HepG2 (cell line): ENCODE results near the gene KLHL30. TPM values are rescaled to one million over a fixed set of nuclear protein-coding genes. Genes with fewer than 3 reads are reported as not detected.

Experiments used
- ATAC-seq: fragments of 200-7000 bp; cut with Tn5 transposase; 3 replicates; pipeline ENCODE4 v1.9.1; 2020; ENCODE audit warnings: mild to moderate bottlenecking, moderate library complexity
- BruUV-seq: library from RNA; stranded (reverse); fragments of 400-500 nt; replicated peaks from 2 replicates; lab custom pipeline; 2021; lab: Mats Ljungman, UMichigan
- CTCF ChIA-PET: fragments of 300-600 bp; formaldehyde crosslinking; extraction: SDS; loops from one replicate; lab custom pipeline; 2021; ENCODE audit warnings: low total read pairs, inconsistent platforms, low intra/inter-chr PET ratio; lab: Yijun Ruan, JAX
- POLR2A ChIA-PET: fragments of 350-600 bp; sonication (Branson Sonifier 250); formaldehyde crosslinking; loops from one replicate; lab custom pipeline; 2020; ENCODE audit warnings: antibody characterized with exemption, inconsistent platforms; lab: Yijun Ruan, JAX
- DNase-seq: peaks from one replicate; pipeline ENCODE4 v3.0.0-alpha.2; 2015; ENCODE audit warnings: low spot score
- FAIRE-seq: peaks from 3 replicates; lab custom pipeline; 2011; peaks lifted over from hg19 to GRCh38; lab: Jason Lieb, UNC
- H2AFZ ChIP-seq: one replicate; pipeline ENCODE4 v1.6.1; 2011; ENCODE audit warnings: low read length, inconsistent platforms
- H3K27ac ChIP-seq: fragments of 300-600 bp; 3 replicates; pipeline ENCODE4 v1.8.0; 2011; ENCODE audit warnings: mixed run types, mild to moderate bottlenecking, mixed read lengths, low read length, inconsistent platforms; ENCODE audit not compliant: insufficient read depth; ENCODE audit errors: extremely low read length
- H3K27me3 ChIP-seq, 2 experiments: fragments of 200-600 bp in 1 of 2; 2 replicates in 1 of 2; 3 replicates in 1 of 2; pipeline versions ENCODE4 v1.6.0 to v1.8.0; 2011; ENCODE audit warnings: low read length in 2 of 2, mild to moderate bottlenecking in 2 of 2, moderate library complexity in 2 of 2, inconsistent platforms in 1 of 2; ENCODE audit not compliant: insufficient read depth in 2 of 2, control insufficient read depth in 1 of 2
- H3K36me3 ChIP-seq, 2 experiments: fragments of 200-600 bp in 1 of 2; replicated peaks in 1 of 2; 2 replicates in 1 of 2; 3 replicates in 1 of 2; pipeline versions ENCODE4 v1.5.1 to v1.8.0; 2011; ENCODE audit warnings: low read length in 2 of 2, inconsistent platforms in 1 of 2; ENCODE audit not compliant: insufficient read depth in 2 of 2, control insufficient read depth in 1 of 2
- H3K4me1 ChIP-seq: 2 replicates; pipeline ENCODE4 v1.5.1; 2012; ENCODE audit warnings: low read length, inconsistent platforms; ENCODE audit not compliant: insufficient read depth
- H3K4me2 ChIP-seq: 2 replicates; pipeline ENCODE4 v1.6.0; 2011; ENCODE audit warnings: low read depth, low read length, inconsistent platforms
- H3K4me3 ChIP-seq, 3 experiments: fragments of 200-600 bp in 1 of 3; sonication (generic), shearing (Covaris generic) in 1 of 3; replicated peaks in 1 of 3; 2 replicates each; pipeline ENCODE4 v1.5.1; 2011 to 2016; ENCODE audit warnings: low read length in 3 of 3, inconsistent platforms in 2 of 3, low read depth in 2 of 3, mild to moderate bottlenecking in 2 of 3, control low read depth in 1 of 3, mixed read lengths in 1 of 3; ENCODE audit not compliant: insufficient read depth in 1 of 3
- H3K79me2 ChIP-seq: one replicate; pipeline ENCODE4 v1.6.1; 2011; ENCODE audit warnings: low read length, inconsistent platforms; ENCODE audit not compliant: insufficient read depth
- H3K9ac ChIP-seq: 2 replicates; pipeline ENCODE4 v1.6.0; 2011; ENCODE audit warnings: mild to moderate bottlenecking, low read depth, low read length, inconsistent platforms; ENCODE audit not compliant: insufficient read depth
- H3K9me3 ChIP-seq: 2 replicates; pipeline ENCODE4 v1.5.1; 2012; ENCODE audit warnings: mild to moderate bottlenecking, low read length
- H4K20me1 ChIP-seq: 2 replicates; pipeline ENCODE4 v1.6.0; 2011; ENCODE audit warnings: inconsistent platforms, mild to moderate bottlenecking, low read length, moderate library complexity; ENCODE audit not compliant: insufficient read depth
- ELF1 ChIP-seq: sonication (generic); formaldehyde crosslinking; IDR thresholded peaks from 2 replicates; pipeline ENCODE4 v1.4.0; 2020; ENCODE audit warnings: missing genetic modification reagents
- FOSL1 ChIP-seq: sonication (generic); formaldehyde crosslinking; IDR thresholded peaks from 2 replicates; pipeline ENCODE4 v1.9.0; 2021; ENCODE audit warnings: missing genetic modification reagents, borderline replicate concordance
- GATAD1 ChIP-seq: IDR thresholded peaks from 2 replicates; pipeline ENCODE4 v1.6.1; 2016; ENCODE audit warnings: missing genetic modification reagents, missing compliant biosample characterization
- RFX1 ChIP-seq: fragments of 450-650 bp; IDR thresholded peaks from 2 replicates; pipeline ENCODE4 v1.6.1; 2017
- SIN3B ChIP-seq: fragments of 150-350 bp; IDR thresholded peaks from 2 replicates; pipeline ENCODE4 v1.6.1; 2014; ENCODE audit warnings: low read length
- XBP1 ChIP-seq: sonication (generic); formaldehyde crosslinking; IDR thresholded peaks from 2 replicates; pipeline ENCODE4 v1.5.0; 2020; ENCODE audit warnings: missing genetic modification reagents
- ZBTB42 ChIP-seq: sonication (generic); formaldehyde crosslinking; IDR thresholded peaks from 2 replicates; pipeline ENCODE4 v1.5.0; 2020; ENCODE audit warnings: mild to moderate bottlenecking, missing genetic modification reagents
- ZNF296 ChIP-seq: sonication (generic); formaldehyde crosslinking; conservative IDR thresholded peaks from 2 replicates; pipeline ENCODE4 v1.5.0; 2020; ENCODE audit warnings: mild to moderate bottlenecking, missing genetic modification reagents
- ZNF326 ChIP-seq: sonication (generic); formaldehyde crosslinking; IDR thresholded peaks from 2 replicates; pipeline ENCODE4 v1.4.0; 2020; ENCODE audit warnings: missing genetic modification reagents, borderline replicate concordance
- ZNF777 ChIP-seq: sonication (generic); formaldehyde crosslinking; IDR thresholded peaks from 2 replicates; pipeline ENCODE4 v1.4.0; 2020; ENCODE audit warnings: missing genetic modification reagents
- WGBS: methylation state at CpG from one replicate; pipeline ENCODE4 v1.1.6; 2017; ENCODE audit warnings: low lambda C conversion rate; 5-methylcytosine and 5-hydroxymethylcytosine counted together
- in situ Hi-C: cut with HindIII; loops from 2 replicates; pipeline ENCODE4 v1.10.0; 2017; ENCODE audit warnings: low pct_unique_long_range_greater_than_20kb; ENCODE audit not compliant: extremely low pct_ligation_motif_present
- intact Hi-C: fragments of 100-400 bp; cut with micrococcal nuclease; formaldehyde crosslinking; loops from one replicate; pipeline ENCODE4 v1.10.0; 2022; ENCODE audit not compliant: unreplicated experiment
- polyA plus RNA-seq, 8 experiments: library from polyadenylated mRNA; depleted of rRNA in 3 of 8; stranded (reverse) in 7 of 8; unstranded in 1 of 8; fragments of >200 nt; fragmentation: Illumina TruSeq in 4 of 8; extraction: Trizol in 4 of 8; gene quantifications; 2 replicates each; pipeline versions ENCODE4 v1.2.1 to v1.2.3, GENCODE V29; 2011 to 2016; ENCODE audit warnings: low read depth in 4 of 8, missing spikeins in 1 of 8, mixed read lengths in 1 of 8; ENCODE audit not compliant: insufficient read depth in 1 of 8
- total RNA-seq, 5 experiments: library from RNA; depleted of rRNA; stranded (reverse); fragments of >200 nt; fragmentation: Illumina TruSeq; extraction: Trizol; gene quantifications; 2 replicates each; pipeline ENCODE4 v1.2.3, GENCODE V29; 2016; ENCODE audit warnings: low read depth in 1 of 5
- TF ChIP-seq, protein P1 (sequence below): sonication (generic); formaldehyde crosslinking; IDR thresholded peaks from 2 replicates; pipeline ENCODE4 v1.4.0; 2020; ENCODE audit warnings: missing genetic modification reagents, mild to moderate bottlenecking, borderline replicate concordance
- TF ChIP-seq, protein P2 (sequence below): sonication (generic); formaldehyde crosslinking; IDR thresholded peaks from 2 replicates; pipeline ENCODE4; 2020; ENCODE audit warnings: missing genetic modification reagents, mild to moderate bottlenecking, borderline replicate concordance
- TF ChIP-seq, protein P3 (sequence below): sonication (generic); formaldehyde crosslinking; IDR thresholded peaks from 2 replicates; pipeline ENCODE4 v1.5.0; 2020; ENCODE audit warnings: missing genetic modification reagents

KLHL30 gene
- total and polyA plus RNA-seq, 2 of the 13 experiments (the other 11 are each of a cell fraction or from before 2014, with no cell fraction given) = 0.05 TPM; not detected in 1

DNA sequence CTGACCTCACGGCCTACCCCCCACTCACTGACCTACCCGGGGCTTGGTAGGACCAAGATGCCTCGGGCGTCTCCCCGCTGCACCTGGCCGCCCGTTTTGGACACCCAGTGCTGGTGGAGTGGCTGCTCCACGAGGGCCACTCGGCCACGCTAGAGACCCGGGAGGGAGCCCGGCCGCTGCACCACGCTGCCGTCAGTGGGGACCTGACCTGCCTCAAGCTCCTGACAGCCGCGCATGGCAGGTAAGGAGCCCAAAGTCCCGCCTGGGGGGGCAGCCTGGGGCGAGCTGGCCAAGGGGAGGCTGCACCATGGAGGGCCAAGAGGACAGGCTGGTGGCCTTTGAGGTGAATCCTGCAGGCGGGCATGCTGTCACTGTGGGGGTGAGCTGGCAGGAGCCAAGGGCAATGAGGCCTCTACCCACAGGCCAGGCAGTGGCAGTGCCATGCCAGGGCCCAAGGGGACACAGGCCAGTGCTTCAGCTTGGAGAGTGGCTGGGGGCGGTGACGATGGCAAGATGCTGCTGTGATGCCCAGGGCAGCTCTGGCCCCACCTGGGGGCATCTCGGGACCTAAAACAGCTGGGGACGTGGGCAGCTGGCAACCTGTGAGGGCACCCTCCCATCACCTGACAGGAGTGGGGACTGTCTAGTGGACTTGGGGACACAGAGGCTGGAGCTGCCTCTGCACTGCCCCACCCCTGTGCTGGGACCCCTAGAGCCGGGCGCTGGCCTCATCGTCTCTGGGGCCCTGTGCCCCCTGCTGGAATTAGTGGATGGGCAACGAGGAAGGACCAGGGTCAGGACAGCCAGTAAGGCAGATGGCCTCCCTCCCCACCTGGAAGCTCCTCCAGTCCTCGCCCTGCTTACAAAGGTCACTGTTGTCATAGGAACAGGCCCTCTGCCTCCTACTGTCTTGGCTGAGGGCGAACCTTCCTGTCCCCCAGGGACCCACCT is 36.3 kb upstream of the KLHL30 start (continued):
- TF ChIP-seq, protein P1, sequence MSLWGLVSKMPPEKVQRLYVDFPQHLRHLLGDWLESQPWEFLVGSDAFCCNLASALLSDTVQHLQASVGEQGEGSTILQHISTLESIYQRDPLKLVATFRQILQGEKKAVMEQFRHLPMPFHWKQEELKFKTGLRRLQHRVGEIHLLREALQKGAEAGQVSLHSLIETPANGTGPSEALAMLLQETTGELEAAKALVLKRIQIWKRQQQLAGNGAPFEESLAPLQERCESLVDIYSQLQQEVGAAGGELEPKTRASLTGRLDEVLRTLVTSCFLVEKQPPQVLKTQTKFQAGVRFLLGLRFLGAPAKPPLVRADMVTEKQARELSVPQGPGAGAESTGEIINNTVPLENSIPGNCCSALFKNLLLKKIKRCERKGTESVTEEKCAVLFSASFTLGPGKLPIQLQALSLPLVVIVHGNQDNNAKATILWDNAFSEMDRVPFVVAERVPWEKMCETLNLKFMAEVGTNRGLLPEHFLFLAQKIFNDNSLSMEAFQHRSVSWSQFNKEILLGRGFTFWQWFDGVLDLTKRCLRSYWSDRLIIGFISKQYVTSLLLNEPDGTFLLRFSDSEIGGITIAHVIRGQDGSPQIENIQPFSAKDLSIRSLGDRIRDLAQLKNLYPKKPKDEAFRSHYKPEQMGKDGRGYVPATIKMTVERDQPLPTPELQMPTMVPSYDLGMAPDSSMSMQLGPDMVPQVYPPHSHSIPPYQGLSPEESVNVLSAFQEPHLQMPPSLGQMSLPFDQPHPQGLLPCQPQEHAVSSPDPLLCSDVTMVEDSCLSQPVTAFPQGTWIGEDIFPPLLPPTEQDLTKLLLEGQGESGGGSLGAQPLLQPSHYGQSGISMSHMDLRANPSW (CRISPR knock-in tag) = no peak
- TF ChIP-seq GATAD1 (CRISPR knock-in tag) (no peak), XBP1 (CRISPR knock-in tag) (no peak), RFX1 (peak; percentile 50)
- TF ChIP-seq, protein P2, sequence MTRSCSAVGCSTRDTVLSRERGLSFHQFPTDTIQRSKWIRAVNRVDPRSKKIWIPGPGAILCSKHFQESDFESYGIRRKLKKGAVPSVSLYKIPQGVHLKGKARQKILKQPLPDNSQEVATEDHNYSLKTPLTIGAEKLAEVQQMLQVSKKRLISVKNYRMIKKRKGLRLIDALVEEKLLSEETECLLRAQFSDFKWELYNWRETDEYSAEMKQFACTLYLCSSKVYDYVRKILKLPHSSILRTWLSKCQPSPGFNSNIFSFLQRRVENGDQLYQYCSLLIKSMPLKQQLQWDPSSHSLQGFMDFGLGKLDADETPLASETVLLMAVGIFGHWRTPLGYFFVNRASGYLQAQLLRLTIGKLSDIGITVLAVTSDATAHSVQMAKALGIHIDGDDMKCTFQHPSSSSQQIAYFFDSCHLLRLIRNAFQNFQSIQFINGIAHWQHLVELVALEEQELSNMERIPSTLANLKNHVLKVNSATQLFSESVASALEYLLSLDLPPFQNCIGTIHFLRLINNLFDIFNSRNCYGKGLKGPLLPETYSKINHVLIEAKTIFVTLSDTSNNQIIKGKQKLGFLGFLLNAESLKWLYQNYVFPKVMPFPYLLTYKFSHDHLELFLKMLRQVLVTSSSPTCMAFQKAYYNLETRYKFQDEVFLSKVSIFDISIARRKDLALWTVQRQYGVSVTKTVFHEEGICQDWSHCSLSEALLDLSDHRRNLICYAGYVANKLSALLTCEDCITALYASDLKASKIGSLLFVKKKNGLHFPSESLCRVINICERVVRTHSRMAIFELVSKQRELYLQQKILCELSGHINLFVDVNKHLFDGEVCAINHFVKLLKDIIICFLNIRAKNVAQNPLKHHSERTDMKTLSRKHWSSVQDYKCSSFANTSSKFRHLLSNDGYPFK (CRISPR knock-in tag) = peak; percentile 44; the same call in 1 of the 2 replicates

DNA sequence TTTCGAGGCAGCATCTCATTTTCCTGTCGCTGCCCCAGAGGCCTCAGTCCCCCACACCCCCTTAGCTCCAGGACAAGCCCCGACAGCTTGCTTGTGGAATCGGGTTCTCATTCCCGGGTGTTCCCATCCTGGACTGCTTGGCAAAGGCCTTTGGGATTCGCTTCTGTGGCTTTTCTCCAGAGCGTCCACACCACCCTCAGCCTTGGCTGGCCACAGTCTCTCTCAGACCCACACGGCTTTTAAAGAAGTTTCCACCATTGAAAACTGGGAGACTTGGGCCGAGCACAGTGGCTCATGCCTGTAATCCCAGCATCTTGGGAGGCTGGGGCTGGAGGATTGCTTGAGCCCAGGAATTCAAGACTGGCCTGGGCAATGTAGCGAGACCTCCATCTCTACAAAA is 35.6 kb upstream of the KLHL30 start:
- H3K9ac ChIP-seq = no peak overlapping the region
- no peak for DNase-seq
- no peaks in the 10 kb centered on the region for H3K79me2 ChIP-seq
- BruUV-seq = no TSS peak
- H3K4me1 ChIP-seq = peaks cover 40% of the 10 kb centered on the region
- H3K27me3 ChIP-seq = peaks cover 7 to 46% of the 10 kb centered on the region in 2 experiments
- ATAC-seq = no peak
- ChIA-PET CTCF (no interaction called here), POLR2A (interaction anchor here (1.3 kb wide), 2 partner anchors 42 kb away, joined by 3 to 4 read pairs; partner anchors contain the start of gene SCLY)
- no peak overlapping the region for H3K4me3 ChIP-seq
- no peak for FAIRE-seq
- no peak overlapping the region for H2AFZ ChIP-seq
- intact Hi-C loops (no loop called here), in situ Hi-C loops (no loop called here)
- H3K27ac ChIP-seq = no peak overlapping the region
- H3K4me2 ChIP-seq = no peak overlapping the region
- no peaks in the 10 kb centered on the region for H3K9me3 ChIP-seq
- no peaks in the 10 kb centered on the region for H3K36me3 ChIP-seq
- TF ChIP-seq FOSL1 (CRISPR knock-in tag) (no peak), ZNF777 (CRISPR knock-in tag) (no peak), SIN3B (no peak), ZBTB42 (CRISPR knock-in tag) (no peak), ZNF326 (CRISPR knock-in tag) (no peak), ZNF296 (no peak), ELF1 (CRISPR knock-in tag) (no peak)
- TF ChIP-seq, protein P3, sequence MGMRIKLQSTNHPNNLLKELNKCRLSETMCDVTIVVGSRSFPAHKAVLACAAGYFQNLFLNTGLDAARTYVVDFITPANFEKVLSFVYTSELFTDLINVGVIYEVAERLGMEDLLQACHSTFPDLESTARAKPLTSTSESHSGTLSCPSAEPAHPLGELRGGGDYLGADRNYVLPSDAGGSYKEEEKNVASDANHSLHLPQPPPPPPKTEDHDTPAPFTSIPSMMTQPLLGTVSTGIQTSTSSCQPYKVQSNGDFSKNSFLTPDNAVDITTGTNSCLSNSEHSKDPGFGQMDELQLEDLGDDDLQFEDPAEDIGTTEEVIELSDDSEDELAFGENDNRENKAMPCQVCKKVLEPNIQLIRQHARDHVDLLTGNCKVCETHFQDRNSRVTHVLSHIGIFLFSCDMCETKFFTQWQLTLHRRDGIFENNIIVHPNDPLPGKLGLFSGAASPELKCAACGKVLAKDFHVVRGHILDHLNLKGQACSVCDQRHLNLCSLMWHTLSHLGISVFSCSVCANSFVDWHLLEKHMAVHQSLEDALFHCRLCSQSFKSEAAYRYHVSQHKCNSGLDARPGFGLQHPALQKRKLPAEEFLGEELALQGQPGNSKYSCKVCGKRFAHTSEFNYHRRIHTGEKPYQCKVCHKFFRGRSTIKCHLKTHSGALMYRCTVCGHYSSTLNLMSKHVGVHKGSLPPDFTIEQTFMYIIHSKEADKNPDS = no peak
- 51% methylated on average over 10 of the region's 10 CpGs for WGBS
- no peaks in the 10 kb centered on the region for H4K20me1 ChIP-seq
